Measurements from ENCODE around the gene RALGAPA2. TPM values are rescaled to one million over a fixed set of nuclear protein-coding genes. Genes with fewer than 3 reads are reported as not detected.

Gene RALGAPA2
- total and polyA plus RNA-seq, 2 donors (not counting 3 experiments of a cell fraction or from before 2014, with no cell fraction given), result 10.0 to 46.8 TPM

DNA sequence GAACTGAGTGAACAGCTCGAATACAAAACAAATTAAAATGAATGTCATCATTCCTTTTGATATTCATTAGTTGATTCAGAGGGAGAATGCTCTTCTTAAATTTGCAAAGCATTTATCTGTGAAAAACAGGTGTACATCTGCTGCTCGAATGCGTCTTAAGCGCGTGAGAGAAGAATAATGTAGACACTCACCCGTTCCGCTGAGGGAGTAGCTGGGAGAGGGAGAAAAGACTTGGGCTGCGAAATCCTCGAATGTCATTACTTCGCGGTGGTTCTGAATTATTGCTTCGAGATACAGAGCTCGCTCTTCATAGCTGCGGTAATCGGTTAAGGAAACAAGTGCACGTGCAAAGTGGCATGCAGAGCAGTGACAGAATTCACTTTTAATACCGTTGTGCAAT lies 300.6 kb downstream of the RALGAPA2 start:
- no peak for TF ChIP-seq GATA2 (IDR thresholded peaks at IDR 0.05; ENCODE audit: insufficient read depth, insufficient read length, low read depth, low read length)
- no peak for TF ChIP-seq MYC (IDR thresholded peaks at IDR 0.05; ENCODE audit: low read depth, low read length)
- Histone ChIP-seq H3K4me2 (ENCODE audit: insufficient read depth, low read length) (no peak overlapping the region), H3K27me3 (ENCODE audit: control insufficient read depth in 2 of 2, insufficient read depth in 2 of 2, low read length in 2 of 2) (no peaks in the 10 kb centered on the region), H4K20me1 (replicated peaks; ENCODE audit: control insufficient read depth, extremely low read depth, insufficient read depth, low read length) (no peaks in the 10 kb centered on the region), H3K9me3 (replicated peaks; ENCODE audit: control insufficient read depth, insufficient read depth, low read length) (no peaks in the 10 kb centered on the region), H3K79me2 (ENCODE audit: control insufficient read depth, insufficient read depth, low read length) (no peaks in the 10 kb centered on the region), H3K27ac (ENCODE audit: insufficient read depth, low read depth, low read length) (no peak overlapping the region), H3K9ac (replicated peaks; ENCODE audit: extremely low read depth, insufficient read depth, low read length) (no peak overlapping the region), H3K4me1 (ENCODE audit: control insufficient read depth, extremely low read depth, insufficient read depth, low read length) (peaks cover 6% of the 10 kb centered on the region), H3K36me3 (ENCODE audit: control insufficient read depth in 2 of 2, extremely low read depth in 1 of 2, insufficient read depth in 2 of 2, low read length in 2 of 2) (peaks cover 0 to 4% of the 10 kb centered on the region in 2 experiments), H3K4me3 (replicated peaks in 1 of 3; ENCODE audit: insufficient read depth in 1 of 3, low read depth in 1 of 3, low read length in 3 of 3) (no peak overlapping the region), H3K9me1 (replicated peaks; ENCODE audit: control insufficient read depth, extremely low read depth, insufficient read depth, low read length) (no peaks in the 10 kb centered on the region), H2AFZ (ENCODE audit: low read depth, low read length) (no peak overlapping the region)
- FAIRE-seq (no peak), DNase-seq (ENCODE audit: low read depth, low spot score) (no peak)
- intact Hi-C loops (cut with micrococcal nuclease), result loop anchor here (10.0 kb wide), 1 partner anchor 47 kb away; the partner anchor contains the start of gene INSM1
- ChIA-PET CTCF (no interaction called here), POLR2A (no interaction called here)
- dilution Hi-C loops (cut with MboI; ENCODE audit: extremely low pct_ligation_motif_present, low sequenced_read_pairs), result no loop called here
- BruUV-seq (replicated peaks), result no TSS peak

- H3K4me3 ChIP-seq (replicated peaks in 1 of 3; ENCODE audit: insufficient read depth in 1 of 3, low read depth in 1 of 3, low read length in 3 of 3), result no peak overlapping the region
- H3K79me2 ChIP-seq (ENCODE audit: control insufficient read depth, insufficient read depth, low read length), result no peaks in the 10 kb centered on the region
- dilution Hi-C loops (cut with MboI; ENCODE audit: extremely low pct_ligation_motif_present, low sequenced_read_pairs), result no loop called here
- no peak overlapping the region for H3K27ac ChIP-seq (ENCODE audit: insufficient read depth, low read depth, low read length)
- BruUV-seq (replicated peaks), result no TSS peak
- no peak overlapping the region for H2AFZ ChIP-seq (ENCODE audit: low read depth, low read length)
- H3K9ac ChIP-seq (replicated peaks; ENCODE audit: extremely low read depth, insufficient read depth, low read length), result no peak overlapping the region
- ChIA-PET POLR2A (no interaction called here), CTCF (no interaction called here)
- H3K4me1 ChIP-seq (ENCODE audit: control insufficient read depth, extremely low read depth, insufficient read depth, low read length), result peaks cover 6% of the 10 kb centered on the region
- DNase-seq (ENCODE audit: low read depth, low spot score), result no peak
- H4K20me1 ChIP-seq (replicated peaks; ENCODE audit: control insufficient read depth, extremely low read depth, insufficient read depth, low read length), result no peaks in the 10 kb centered on the region
- H3K4me2 ChIP-seq (ENCODE audit: insufficient read depth, low read length), result no peak overlapping the region
- no peaks in the 10 kb centered on the region for H3K27me3 ChIP-seq (ENCODE audit: control insufficient read depth in 2 of 2, insufficient read depth in 2 of 2, low read length in 2 of 2)
- no peak for FAIRE-seq
- H3K9me1 ChIP-seq (replicated peaks; ENCODE audit: control insufficient read depth, extremely low read depth, insufficient read depth, low read length), result no peaks in the 10 kb centered on the region
- TF ChIP-seq GATA2 (IDR thresholded peaks at IDR 0.05; ENCODE audit: insufficient read depth, insufficient read length, low read depth, low read length) (no peak), FOS (IDR thresholded peaks at IDR 0.05; ENCODE audit: borderline replicate concordance, insufficient read depth, low read length) (no peak), MAX (IDR thresholded peaks at IDR 0.05; ENCODE audit: insufficient read depth, insufficient read length) (no peak), EZH2 (IDR thresholded peaks at IDR 0.05; ENCODE audit: borderline replicate concordance, low read depth, low read length, severe bottlenecking) (no peak), JUN (IDR thresholded peaks at IDR 0.05; ENCODE audit: borderline replicate concordance, insufficient read depth, insufficient read length, low read depth) (no peak), POLR2AphosphoS5 (IDR thresholded peaks at IDR 0.05; ENCODE audit: insufficient read depth, low read depth, low read length) (no peak), MYC (IDR thresholded peaks at IDR 0.05; ENCODE audit: low read depth, low read length) (no peak), POLR2A (IDR thresholded peaks at IDR 0.05; ENCODE audit: low read depth, low read length) (no peak), CTCF (IDR thresholded peaks at IDR 0.05; ENCODE audit: extremely low read depth in 1 of 2, insufficient read depth in 1 of 2, low read depth in 1 of 2, low read length in 2 of 2) (no peak)
- H3K36me3 ChIP-seq (ENCODE audit: control insufficient read depth in 2 of 2, extremely low read depth in 1 of 2, insufficient read depth in 2 of 2, low read length in 2 of 2), result peaks cover 0 to 3% of the 10 kb centered on the region in 2 experiments
- H3K9me3 ChIP-seq (replicated peaks; ENCODE audit: control insufficient read depth, insufficient read depth, low read length), result no peaks in the 10 kb centered on the region
- intact Hi-C loops (cut with micrococcal nuclease), result loop anchor here (10.0 kb wide), 1 partner anchor 47 kb away; the partner anchor contains the start of gene INSM1
Measured at GRCh38 chr20:20411402-20411801, 301.0 kb downstream of the RALGAPA2 start.

Measured in endothelial cell of umbilical vein (primary cell).